ENCODE results near the gene FKBP5. TPM values are rescaled to one million over a fixed set of nuclear protein-coding genes. Genes with fewer than 3 reads are reported as not detected.

Gene FKBP5
- total and polyA plus RNA-seq, 9 of the 15 experiments (the other 6 are each of a cell fraction or from before 2014, with no cell fraction given): 32.7 to 151 (median 75.0) TPM

DNA sequence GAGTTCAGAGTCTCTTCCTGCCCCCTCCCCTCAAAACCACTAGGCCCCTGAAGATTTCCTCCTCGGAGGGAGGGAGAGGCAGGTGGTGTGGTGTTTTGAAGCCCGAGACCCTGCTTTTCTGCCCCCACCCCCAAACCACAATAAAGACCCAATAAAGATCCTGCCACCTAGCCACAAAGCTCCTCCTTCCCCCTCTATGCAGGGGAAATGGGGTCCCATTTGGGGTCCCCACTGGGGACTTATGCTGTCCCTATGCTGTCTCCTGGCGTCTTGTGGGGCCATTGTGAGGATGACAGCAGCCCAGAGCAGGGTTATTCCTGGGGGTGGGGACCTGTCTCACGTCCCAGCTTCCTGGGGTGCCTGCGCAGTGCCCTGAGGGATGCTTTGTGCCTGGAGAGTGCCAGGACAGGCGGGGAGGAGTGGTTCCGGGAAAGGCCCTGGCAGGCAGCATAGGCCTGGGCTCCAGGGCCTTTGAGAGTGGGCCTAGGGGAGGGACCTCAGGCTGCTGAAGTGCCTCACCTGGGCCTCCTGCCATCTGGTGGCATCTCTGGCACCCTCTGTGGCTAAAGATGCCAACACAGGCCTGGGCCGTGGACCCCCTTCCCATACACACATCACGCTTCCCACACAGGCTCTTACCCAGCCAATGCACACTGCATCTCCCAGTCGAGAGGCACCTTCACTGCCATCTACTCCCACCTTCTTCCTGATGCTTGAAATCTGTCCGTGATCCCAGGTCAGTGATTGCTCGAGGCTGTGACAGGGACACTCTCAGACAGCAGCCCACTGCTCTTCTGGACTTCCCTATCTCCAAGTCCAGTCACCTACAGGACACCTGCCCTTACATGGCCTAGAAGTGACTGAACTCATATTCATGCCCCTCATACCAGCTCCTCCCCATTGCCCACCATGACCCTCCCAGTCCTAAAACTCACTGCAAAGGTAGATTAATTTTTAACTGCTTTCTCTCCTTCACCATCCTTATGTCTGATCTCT lies 40.3 kb upstream of the FKBP5 start (continued):
- TF ChIP-seq, protein P1, sequence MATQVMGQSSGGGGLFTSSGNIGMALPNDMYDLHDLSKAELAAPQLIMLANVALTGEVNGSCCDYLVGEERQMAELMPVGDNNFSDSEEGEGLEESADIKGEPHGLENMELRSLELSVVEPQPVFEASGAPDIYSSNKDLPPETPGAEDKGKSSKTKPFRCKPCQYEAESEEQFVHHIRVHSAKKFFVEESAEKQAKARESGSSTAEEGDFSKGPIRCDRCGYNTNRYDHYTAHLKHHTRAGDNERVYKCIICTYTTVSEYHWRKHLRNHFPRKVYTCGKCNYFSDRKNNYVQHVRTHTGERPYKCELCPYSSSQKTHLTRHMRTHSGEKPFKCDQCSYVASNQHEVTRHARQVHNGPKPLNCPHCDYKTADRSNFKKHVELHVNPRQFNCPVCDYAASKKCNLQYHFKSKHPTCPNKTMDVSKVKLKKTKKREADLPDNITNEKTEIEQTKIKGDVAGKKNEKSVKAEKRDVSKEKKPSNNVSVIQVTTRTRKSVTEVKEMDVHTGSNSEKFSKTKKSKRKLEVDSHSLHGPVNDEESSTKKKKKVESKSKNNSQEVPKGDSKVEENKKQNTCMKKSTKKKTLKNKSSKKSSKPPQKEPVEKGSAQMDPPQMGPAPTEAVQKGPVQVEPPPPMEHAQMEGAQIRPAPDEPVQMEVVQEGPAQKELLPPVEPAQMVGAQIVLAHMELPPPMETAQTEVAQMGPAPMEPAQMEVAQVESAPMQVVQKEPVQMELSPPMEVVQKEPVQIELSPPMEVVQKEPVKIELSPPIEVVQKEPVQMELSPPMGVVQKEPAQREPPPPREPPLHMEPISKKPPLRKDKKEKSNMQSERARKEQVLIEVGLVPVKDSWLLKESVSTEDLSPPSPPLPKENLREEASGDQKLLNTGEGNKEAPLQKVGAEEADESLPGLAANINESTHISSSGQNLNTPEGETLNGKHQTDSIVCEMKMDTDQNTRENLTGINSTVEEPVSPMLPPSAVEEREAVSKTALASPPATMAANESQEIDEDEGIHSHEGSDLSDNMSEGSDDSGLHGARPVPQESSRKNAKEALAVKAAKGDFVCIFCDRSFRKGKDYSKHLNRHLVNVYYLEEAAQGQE (IDR thresholded peaks at IDR 0.05; ENCODE audit: borderline replicate concordance): no peak
- TF ChIP-seq, protein P1 (CRISPR knock-in tag; IDR thresholded peaks at IDR 0.05; ENCODE audit: low read depth): 0 out of 2 replicates have a peak, but pooled peaks have one; percentile 11
